MM.1S (cell line): Measurements from ENCODE around the gene NUAK1.

Source experiments
- EZH2 ChIP-seq: fragments of 300-600 bp; sonication (generic); optimal IDR thresholded peaks from 2 replicates; pipeline ENCODE3; 2017; ENCODE audit warnings: low read depth, mild to moderate bottlenecking, antibody characterized with exemption, low read length, mixed read lengths
- TF ChIP-seq, protein P1 (sequence below): fragments of 300-600 bp; sonication (generic); IDR thresholded peaks from 2 replicates; pipeline ENCODE4 v1.5.1; 2016; ENCODE audit warnings: antibody characterized with exemption, low read length, mixed read lengths

DNA sequence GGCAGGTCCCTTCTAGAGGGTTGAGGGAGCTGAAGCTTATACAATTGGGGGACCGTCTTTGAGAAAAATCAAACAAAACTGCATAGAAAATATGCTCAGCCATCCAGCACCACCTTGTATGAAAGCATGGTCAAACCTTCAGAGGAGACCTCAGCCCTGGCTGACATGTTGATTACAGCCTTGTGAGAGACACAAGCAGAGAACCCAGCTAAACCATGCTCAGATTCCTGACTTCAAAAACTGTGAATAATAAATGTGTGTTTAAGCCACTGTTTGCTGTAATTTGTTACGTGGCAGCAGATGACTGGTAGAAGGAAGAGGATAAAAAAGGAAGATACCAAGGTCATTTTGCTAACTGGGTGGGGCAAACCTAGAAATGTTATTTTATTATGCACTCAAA is 115.7 kb downstream of the NUAK1 start:
- TF ChIP-seq EZH2, result no peak
- TF ChIP-seq, protein P1, sequence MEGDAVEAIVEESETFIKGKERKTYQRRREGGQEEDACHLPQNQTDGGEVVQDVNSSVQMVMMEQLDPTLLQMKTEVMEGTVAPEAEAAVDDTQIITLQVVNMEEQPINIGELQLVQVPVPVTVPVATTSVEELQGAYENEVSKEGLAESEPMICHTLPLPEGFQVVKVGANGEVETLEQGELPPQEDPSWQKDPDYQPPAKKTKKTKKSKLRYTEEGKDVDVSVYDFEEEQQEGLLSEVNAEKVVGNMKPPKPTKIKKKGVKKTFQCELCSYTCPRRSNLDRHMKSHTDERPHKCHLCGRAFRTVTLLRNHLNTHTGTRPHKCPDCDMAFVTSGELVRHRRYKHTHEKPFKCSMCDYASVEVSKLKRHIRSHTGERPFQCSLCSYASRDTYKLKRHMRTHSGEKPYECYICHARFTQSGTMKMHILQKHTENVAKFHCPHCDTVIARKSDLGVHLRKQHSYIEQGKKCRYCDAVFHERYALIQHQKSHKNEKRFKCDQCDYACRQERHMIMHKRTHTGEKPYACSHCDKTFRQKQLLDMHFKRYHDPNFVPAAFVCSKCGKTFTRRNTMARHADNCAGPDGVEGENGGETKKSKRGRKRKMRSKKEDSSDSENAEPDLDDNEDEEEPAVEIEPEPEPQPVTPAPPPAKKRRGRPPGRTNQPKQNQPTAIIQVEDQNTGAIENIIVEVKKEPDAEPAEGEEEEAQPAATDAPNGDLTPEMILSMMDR, result no peak
